Measurements from ENCODE around the gene GTPBP10. TPM values are rescaled to one million over a fixed set of nuclear protein-coding genes. Genes with fewer than 3 reads are reported as not detected.
A peak's percentile ranks its signal among the peaks of the same experiment; 100 is the strongest.

GTPBP10 gene
- total RNA-seq, 1 experiment from 2014 or later = 51.1 TPM

- no peak overlapping the region for H3K27ac Mint-ChIP-seq (ENCODE audit: low read depth, unreplicated experiment)
- ChIA-PET CTCF (interaction anchor here (0.7 to 1.1 kb wide), 2 partner anchors 665 to 791 kb away, joined by 3 read pairs; no protein-coding TSS in a partner anchor), POLR2A (interaction anchor here (0.6 to 0.7 kb wide), 4 partner anchors 11 to 785 kb away, joined by 3 to 5 read pairs (median 3); no protein-coding TSS in a partner anchor)
Measured at GRCh38 chr7:90351987-90352386, 5.5 kb downstream of the GTPBP10 start.

GRCh38 chr7:90383422-90383821 is 36.9 kb downstream of the GTPBP10 start:
- Mint-ChIP-seq H3K27me3 (ENCODE audit: insufficient read depth, unreplicated experiment) (no peaks in the 10 kb centered on the region), H3K4me3 (ENCODE audit: unreplicated experiment) (no peak overlapping the region), H3K27ac (ENCODE audit: low read depth, unreplicated experiment) (peak overlapping the region; percentile 74), H3K9me3 (ENCODE audit: unreplicated experiment) (peaks cover 22% of the 10 kb centered on the region), H3K36me3 (ENCODE audit: insufficient read depth, unreplicated experiment) (peaks cover 82% of the 10 kb centered on the region), H3K4me1 (ENCODE audit: insufficient read depth, unreplicated experiment) (peaks cover 15% of the 10 kb centered on the region)
- TF ChIP-seq, protein P1, sequence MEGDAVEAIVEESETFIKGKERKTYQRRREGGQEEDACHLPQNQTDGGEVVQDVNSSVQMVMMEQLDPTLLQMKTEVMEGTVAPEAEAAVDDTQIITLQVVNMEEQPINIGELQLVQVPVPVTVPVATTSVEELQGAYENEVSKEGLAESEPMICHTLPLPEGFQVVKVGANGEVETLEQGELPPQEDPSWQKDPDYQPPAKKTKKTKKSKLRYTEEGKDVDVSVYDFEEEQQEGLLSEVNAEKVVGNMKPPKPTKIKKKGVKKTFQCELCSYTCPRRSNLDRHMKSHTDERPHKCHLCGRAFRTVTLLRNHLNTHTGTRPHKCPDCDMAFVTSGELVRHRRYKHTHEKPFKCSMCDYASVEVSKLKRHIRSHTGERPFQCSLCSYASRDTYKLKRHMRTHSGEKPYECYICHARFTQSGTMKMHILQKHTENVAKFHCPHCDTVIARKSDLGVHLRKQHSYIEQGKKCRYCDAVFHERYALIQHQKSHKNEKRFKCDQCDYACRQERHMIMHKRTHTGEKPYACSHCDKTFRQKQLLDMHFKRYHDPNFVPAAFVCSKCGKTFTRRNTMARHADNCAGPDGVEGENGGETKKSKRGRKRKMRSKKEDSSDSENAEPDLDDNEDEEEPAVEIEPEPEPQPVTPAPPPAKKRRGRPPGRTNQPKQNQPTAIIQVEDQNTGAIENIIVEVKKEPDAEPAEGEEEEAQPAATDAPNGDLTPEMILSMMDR (IDR thresholded peaks at IDR 0.05; ENCODE audit: unreplicated experiment) = no peak
- BruUV-seq (replicated peaks) = no TSS peak
- peak; percentile 38 for DNase-seq (ENCODE audit: unreplicated experiment)
- POLR2A ChIA-PET = interaction anchor here (1.2 kb wide), 1 partner anchor 20 kb away, joined by 3 read pairs; the partner anchor contains the start of gene CLDN12
- intact Hi-C loops (cut with micrococcal nuclease) = no loop called here
- CTCF ChIA-PET = interaction anchor here (0.5 to 1.6 kb wide), 2 partner anchors 38 to 243 kb away, joined by 3 to 4 read pairs; no protein-coding TSS in a partner anchor

More at GRCh38 chr7:90351987-90352386, 5.5 kb downstream of the GTPBP10 start:
- BruUV-seq (replicated peaks) = no TSS peak
- TF ChIP-seq, protein P1 (IDR thresholded peaks at IDR 0.05; ENCODE audit: unreplicated experiment) = no peak
- H3K9me3 Mint-ChIP-seq (ENCODE audit: unreplicated experiment) = peaks cover 12% of the 10 kb centered on the region
- intact Hi-C loops (cut with micrococcal nuclease) = no loop called here
- H3K27me3 Mint-ChIP-seq (ENCODE audit: insufficient read depth, unreplicated experiment) = no peaks in the 10 kb centered on the region
- H3K4me1 Mint-ChIP-seq (ENCODE audit: insufficient read depth, unreplicated experiment) = peaks cover 12% of the 10 kb centered on the region
- DNase-seq (ENCODE audit: unreplicated experiment) = no peak
- peaks cover 49% of the 10 kb centered on the region for H3K36me3 Mint-ChIP-seq (ENCODE audit: insufficient read depth, unreplicated experiment)
- H3K4me3 Mint-ChIP-seq (ENCODE audit: unreplicated experiment) = no peak overlapping the region

GRCh38 chr7:90383861-90384260 is 37.3 kb downstream of the GTPBP10 start:
- TF ChIP-seq, protein P1 (IDR thresholded peaks at IDR 0.05; ENCODE audit: unreplicated experiment) = no peak
- POLR2A ChIA-PET = interaction anchor here (1.2 kb wide), 1 partner anchor 20 kb away, joined by 3 read pairs; the partner anchor contains the start of gene CLDN12
- no peak for DNase-seq (ENCODE audit: unreplicated experiment)
- intact Hi-C loops (cut with micrococcal nuclease) = no loop called here
- peaks cover 22% of the 10 kb centered on the region for H3K9me3 Mint-ChIP-seq (ENCODE audit: unreplicated experiment)
- H3K36me3 Mint-ChIP-seq (ENCODE audit: insufficient read depth, unreplicated experiment) = peaks cover 79% of the 10 kb centered on the region
- no peaks in the 10 kb centered on the region for H3K27me3 Mint-ChIP-seq (ENCODE audit: insufficient read depth, unreplicated experiment)
- peak overlapping the region; percentile 74 for H3K27ac Mint-ChIP-seq (ENCODE audit: low read depth, unreplicated experiment)
- H3K4me1 Mint-ChIP-seq (ENCODE audit: insufficient read depth, unreplicated experiment) = peaks cover 15% of the 10 kb centered on the region
- BruUV-seq (replicated peaks) = no TSS peak
- CTCF ChIA-PET = no interaction called here
- H3K4me3 Mint-ChIP-seq (ENCODE audit: unreplicated experiment) = no peak overlapping the region

GRCh38 chr7:90384433-90384832 is 37.9 kb downstream of the GTPBP10 start:
- TF ChIP-seq, protein P1 (IDR thresholded peaks at IDR 0.05; ENCODE audit: unreplicated experiment) = no peak
- intact Hi-C loops (cut with micrococcal nuclease) = no loop called here
- BruUV-seq (replicated peaks) = no TSS peak
- ChIA-PET POLR2A (no interaction called here), CTCF (no interaction called here)
- Mint-ChIP-seq H3K9me3 (ENCODE audit: unreplicated experiment) (peaks cover 17% of the 10 kb centered on the region), H3K27ac (ENCODE audit: low read depth, unreplicated experiment) (peak overlapping the region; percentile 74), H3K4me1 (ENCODE audit: insufficient read depth, unreplicated experiment) (peaks cover 15% of the 10 kb centered on the region), H3K27me3 (ENCODE audit: insufficient read depth, unreplicated experiment) (no peaks in the 10 kb centered on the region), H3K4me3 (ENCODE audit: unreplicated experiment) (no peak overlapping the region), H3K36me3 (ENCODE audit: insufficient read depth, unreplicated experiment) (peaks cover 73% of the 10 kb centered on the region)
- no peak for DNase-seq (ENCODE audit: unreplicated experiment)
